ENCODE measurements around the gene TNS3. TPM values are rescaled to one million over a fixed set of nuclear protein-coding genes. Genes with fewer than 3 reads are reported as not detected.

Gene TNS3
- total RNA-seq, 3 donors from 2014 or later: 69.1 to 98.9 (median 69.9) TPM

GRCh38 chr7:47241112-47242065 is 340.5 kb downstream of the TNS3 start:
- TF ChIP-seq, protein P1, sequence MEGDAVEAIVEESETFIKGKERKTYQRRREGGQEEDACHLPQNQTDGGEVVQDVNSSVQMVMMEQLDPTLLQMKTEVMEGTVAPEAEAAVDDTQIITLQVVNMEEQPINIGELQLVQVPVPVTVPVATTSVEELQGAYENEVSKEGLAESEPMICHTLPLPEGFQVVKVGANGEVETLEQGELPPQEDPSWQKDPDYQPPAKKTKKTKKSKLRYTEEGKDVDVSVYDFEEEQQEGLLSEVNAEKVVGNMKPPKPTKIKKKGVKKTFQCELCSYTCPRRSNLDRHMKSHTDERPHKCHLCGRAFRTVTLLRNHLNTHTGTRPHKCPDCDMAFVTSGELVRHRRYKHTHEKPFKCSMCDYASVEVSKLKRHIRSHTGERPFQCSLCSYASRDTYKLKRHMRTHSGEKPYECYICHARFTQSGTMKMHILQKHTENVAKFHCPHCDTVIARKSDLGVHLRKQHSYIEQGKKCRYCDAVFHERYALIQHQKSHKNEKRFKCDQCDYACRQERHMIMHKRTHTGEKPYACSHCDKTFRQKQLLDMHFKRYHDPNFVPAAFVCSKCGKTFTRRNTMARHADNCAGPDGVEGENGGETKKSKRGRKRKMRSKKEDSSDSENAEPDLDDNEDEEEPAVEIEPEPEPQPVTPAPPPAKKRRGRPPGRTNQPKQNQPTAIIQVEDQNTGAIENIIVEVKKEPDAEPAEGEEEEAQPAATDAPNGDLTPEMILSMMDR (IDR thresholded peaks at IDR 0.05): no peak
- DNase-seq (no peak), ATAC-seq (no peak)
- no peak overlapping the region for H3K4me3 ChIP-seq
- H3K9me3 ChIP-seq: no peaks in the 10 kb centered on the region
- no peaks in the 10 kb centered on the region for H3K4me1 ChIP-seq (ENCODE audit: low read depth)
- intact Hi-C loops (cut with DNase I, micrococcal nuclease): no loop called here
- H3K36me3 ChIP-seq (ENCODE audit: low read depth): no peaks in the 10 kb centered on the region

- intact Hi-C loops (cut with DNase I, micrococcal nuclease): no loop called here
- no peaks in the 10 kb centered on the region for H3K36me3 ChIP-seq (ENCODE audit: low read depth)
- TF ChIP-seq, protein P1 (IDR thresholded peaks at IDR 0.05): no peak
- no peak overlapping the region for H3K4me3 ChIP-seq
- ATAC-seq (no peak), DNase-seq (no peak)
- H3K9me3 ChIP-seq: no peaks in the 10 kb centered on the region
- no peaks in the 10 kb centered on the region for H3K4me1 ChIP-seq (ENCODE audit: low read depth)
Observed at GRCh38 chr7:47239931-47240421, 341.9 kb downstream of the TNS3 start.

DNA sequence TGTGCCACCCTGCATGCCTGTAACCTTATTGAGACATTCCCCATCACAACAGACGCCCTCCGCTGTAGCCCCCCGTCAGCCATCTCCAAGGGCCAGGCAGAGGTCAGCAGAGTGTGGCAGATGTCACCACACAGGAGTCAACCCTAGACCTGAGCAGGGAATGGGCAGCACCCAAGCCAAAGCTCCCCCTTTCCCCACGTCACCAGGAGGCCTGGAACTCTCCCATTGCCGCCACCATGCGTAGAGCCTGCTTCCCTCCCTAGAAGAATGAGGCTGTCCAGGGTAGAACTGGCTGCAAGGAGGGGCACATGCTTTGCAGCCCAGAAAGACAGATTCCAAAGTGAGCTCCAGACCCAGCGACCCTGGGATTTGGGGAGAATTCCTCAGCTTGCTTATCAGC is 342.9 kb downstream of the TNS3 start:
- no peak for ATAC-seq

DNA sequence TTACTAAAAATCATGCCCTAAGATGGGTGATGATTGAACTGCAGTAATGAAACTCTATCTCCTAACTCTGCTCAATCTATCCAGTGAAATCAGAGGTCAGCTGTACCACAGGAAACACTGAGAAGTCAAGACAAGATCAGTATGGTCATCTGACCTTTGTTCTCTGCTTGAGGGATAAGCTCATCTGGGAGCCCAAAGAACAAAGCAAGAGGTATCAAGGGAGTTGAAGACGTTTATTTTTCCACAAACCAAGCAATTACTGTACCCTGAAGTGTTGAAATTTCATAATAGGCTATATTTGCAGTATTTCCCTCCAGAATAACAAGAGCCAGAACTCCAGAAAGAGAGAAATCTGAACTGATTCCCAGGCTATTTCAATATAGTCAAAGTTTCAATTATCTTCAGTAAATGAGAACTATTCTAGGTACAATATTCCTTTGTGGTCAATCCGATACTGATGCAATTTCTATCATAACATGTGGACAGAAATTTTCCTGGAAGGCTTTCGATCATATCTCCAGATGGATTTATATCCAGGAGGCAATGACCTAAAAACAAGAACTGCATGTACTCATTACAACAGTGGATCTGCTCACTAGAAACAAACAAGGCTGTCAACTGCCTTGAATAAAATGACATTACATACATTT is 345.3 kb downstream of the TNS3 start:
- DNase-seq (no peak), ATAC-seq (no peak)
- H3K9me3 ChIP-seq: no peaks in the 10 kb centered on the region
- no peaks in the 10 kb centered on the region for H3K4me1 ChIP-seq (ENCODE audit: low read depth)
- H3K4me3 ChIP-seq: no peak overlapping the region
- TF ChIP-seq, protein P1 (IDR thresholded peaks at IDR 0.05): no peak
- intact Hi-C loops (cut with DNase I, micrococcal nuclease): no loop called here
- H3K36me3 ChIP-seq (ENCODE audit: low read depth): no peaks in the 10 kb centered on the region

More for the DNA sequence above, 342.9 kb downstream of the TNS3 start:
- no peaks in the 10 kb centered on the region for H3K9me3 ChIP-seq
- no peak overlapping the region for H3K4me3 ChIP-seq
- intact Hi-C loops (cut with DNase I, micrococcal nuclease): no loop called here
- H3K4me1 ChIP-seq (ENCODE audit: low read depth): no peaks in the 10 kb centered on the region
- TF ChIP-seq, protein P1 (IDR thresholded peaks at IDR 0.05): no peak
- H3K36me3 ChIP-seq (ENCODE audit: low read depth): no peaks in the 10 kb centered on the region
- DNase-seq: no peak

DNA sequence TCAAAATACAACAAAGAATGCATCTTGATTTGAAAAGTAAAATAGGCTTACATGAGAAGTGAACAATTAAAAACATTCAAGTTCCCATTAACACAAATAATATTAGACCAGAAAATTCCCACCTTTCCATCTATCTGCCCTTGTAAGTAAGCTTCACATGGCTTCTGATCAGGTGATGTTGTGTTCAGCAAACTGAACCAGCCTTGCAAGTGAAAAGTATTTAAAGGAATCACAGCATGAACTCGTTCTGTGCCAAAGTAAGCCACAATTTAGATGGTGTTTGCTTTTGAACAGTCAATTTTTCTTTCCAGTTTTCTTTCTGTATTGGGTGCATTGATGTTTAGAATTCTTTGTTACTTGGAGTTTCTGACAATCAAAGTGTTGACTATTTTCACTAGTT is 347.9 kb downstream of the TNS3 start:
- DNase-seq (no peak), ATAC-seq (no peak)
- intact Hi-C loops (cut with DNase I, micrococcal nuclease): no loop called here
- Histone ChIP-seq H3K4me3 (no peak overlapping the region), H3K4me1 (ENCODE audit: low read depth) (no peaks in the 10 kb centered on the region), H3K9me3 (no peaks in the 10 kb centered on the region), H3K36me3 (ENCODE audit: low read depth) (no peaks in the 10 kb centered on the region)
- TF ChIP-seq, protein P1 (IDR thresholded peaks at IDR 0.05): no peak

Data from mucosa of descending colon (tissue), 3 donors.